Loucy (cell line): ENCODE data around the gene SHC4.

Experiments used
- H2AFZ ChIP-seq: fragments of 200-600 bp; sonication (generic); 2 replicates; pipeline ENCODE4 v1.6.0; 2016; ENCODE audit warnings: antibody characterized with exemption, mild to moderate bottlenecking, low read length, moderate library complexity
- H3F3A ChIP-seq: fragments of 200-600 bp; 2 replicates; pipeline ENCODE4 v1.6.0; 2016; ENCODE audit warnings: antibody characterized with exemption, low read depth, mild to moderate bottlenecking
- H3K27me3 ChIP-seq: fragments of 200-600 bp; sonication (generic); 2 replicates; pipeline ENCODE4 v1.6.1; 2014; ENCODE audit warnings: low read length, mild to moderate bottlenecking; ENCODE audit not compliant: insufficient read depth, poor library complexity, severe bottlenecking
- H3K36me3 ChIP-seq: fragments of 200-600 bp; sonication (generic); 2 replicates; pipeline ENCODE4 v1.6.1; 2016; ENCODE audit warnings: low read length; ENCODE audit not compliant: insufficient read depth
- H3K4me1 ChIP-seq: fragments of 200-600 bp; sonication (generic); 2 replicates; pipeline ENCODE4 v1.5.1; 2014; ENCODE audit warnings: low read length, mild to moderate bottlenecking; ENCODE audit not compliant: insufficient read depth, poor library complexity, severe bottlenecking
- H3K4me2 ChIP-seq: fragments of 200-600 bp; sonication (generic); 2 replicates; pipeline ENCODE4 v1.6.0; 2014; ENCODE audit warnings: antibody characterized with exemption, low read length, low read depth, mild to moderate bottlenecking; ENCODE audit not compliant: poor library complexity, severe bottlenecking
- H3K4me3 ChIP-seq: fragments of 200-600 bp; sonication (generic); 2 replicates; pipeline ENCODE4 v1.5.1; 2014; ENCODE audit warnings: low read length, mild to moderate bottlenecking, mixed read lengths; ENCODE audit not compliant: poor library complexity, severe bottlenecking
- H3K79me2 ChIP-seq: fragments of 200-600 bp; sonication (generic); 2 replicates; pipeline ENCODE4 v1.6.1; 2014; ENCODE audit warnings: low read length; ENCODE audit not compliant: insufficient read depth
- H3K9ac ChIP-seq: fragments of 200-600 bp; sonication (generic); 2 replicates; pipeline ENCODE4 v1.6.0; 2014; ENCODE audit warnings: mild to moderate bottlenecking, low read depth, low read length, moderate library complexity; ENCODE audit not compliant: poor library complexity, severe bottlenecking
- H3K9me2 ChIP-seq: fragments of 200-600 bp; sonication (generic); replicated peaks from 2 replicates; pipeline ENCODE4 v1.6.1; 2016; ENCODE audit warnings: low read depth, low read length, mixed read lengths
- H3K9me3 ChIP-seq: fragments of 200-600 bp; sonication (generic); 2 replicates; pipeline ENCODE4 v1.6.1; 2014; ENCODE audit warnings: mild to moderate bottlenecking, antibody characterized with exemption, low read length, low read depth; ENCODE audit not compliant: insufficient read depth
- H4K20me1 ChIP-seq: fragments of 200-600 bp; sonication (generic); 2 replicates; pipeline ENCODE4 v1.6.0; 2014; ENCODE audit warnings: antibody characterized with exemption, low read length, mild to moderate bottlenecking; ENCODE audit not compliant: insufficient read depth, poor library complexity, severe bottlenecking
- CTCF ChIP-seq: fragments of 200-600 bp; sonication (generic); conservative IDR thresholded peaks from 2 replicates; pipeline ENCODE4 v1.5.1; 2014; ENCODE audit warnings: mild to moderate bottlenecking, antibody characterized with exemption, low read length
- EZH2phosphoT487 ChIP-seq: fragments of 200-600 bp; IDR thresholded peaks from 2 replicates; pipeline ENCODE4 v1.6.1; 2018; ENCODE audit warnings: antibody characterized with exemption, mild to moderate bottlenecking, moderate library complexity, borderline replicate concordance

Gene SHC4

GRCh38 chr15:48896869-48897814, 66.6 kb downstream of the SHC4 start:
- Histone ChIP-seq H2AFZ (peak overlapping the region; percentile 69), H3K4me3 (peak overlapping the region; percentile 65), H3K9ac (peak overlapping the region; percentile 34)

GRCh38 chr15:48893311-48893710, 70.4 kb downstream of the SHC4 start:
- no peak overlapping the region for H3K4me2 ChIP-seq
- H3F3A ChIP-seq: no peaks in the 10 kb centered on the region
- no peak overlapping the region for H3K9ac ChIP-seq
- H3K4me1 ChIP-seq: peaks cover 24% of the 10 kb centered on the region
- H4K20me1 ChIP-seq: no peaks in the 10 kb centered on the region
- no peaks in the 10 kb centered on the region for H3K79me2 ChIP-seq
- H3K9me3 ChIP-seq: no peaks in the 10 kb centered on the region
- H3K27me3 ChIP-seq: no peaks in the 10 kb centered on the region
- no peak overlapping the region for H3K4me3 ChIP-seq
- no peak overlapping the region for H2AFZ ChIP-seq
- TF ChIP-seq CTCF (no peak), EZH2phosphoT487 (no peak)
- no peaks in the 10 kb centered on the region for H3K9me2 ChIP-seq
- H3K36me3 ChIP-seq: no peaks in the 10 kb centered on the region

More at GRCh38 chr15:48896869-48897814, 66.6 kb downstream of the SHC4 start:
- Histone ChIP-seq H3K79me2 (no peaks in the 10 kb centered on the region), H3K9me2 (no peaks in the 10 kb centered on the region), H3K9me3 (no peaks in the 10 kb centered on the region), H3K27me3 (no peaks in the 10 kb centered on the region), H4K20me1 (no peaks in the 10 kb centered on the region), H3K4me1 (peaks cover 42% of the 10 kb centered on the region), H3F3A (no peaks in the 10 kb centered on the region), H3K4me2 (peak overlapping the region; percentile 71), H3K36me3 (no peaks in the 10 kb centered on the region)
- TF ChIP-seq CTCF: no peak; the same call in 1 of the 2 replicates
- no peak for TF ChIP-seq EZH2phosphoT487

- Histone ChIP-seq H3F3A (no peaks in the 10 kb centered on the region), H3K9me3 (no peaks in the 10 kb centered on the region), H3K27me3 (no peaks in the 10 kb centered on the region), H4K20me1 (no peaks in the 10 kb centered on the region), H3K4me3 (no peak overlapping the region), H3K79me2 (no peaks in the 10 kb centered on the region), H3K36me3 (no peaks in the 10 kb centered on the region), H2AFZ (peak overlapping the region; percentile 48; the same call in 1 of the 2 replicates), H3K4me1 (peaks cover 15% of the 10 kb centered on the region), H3K4me2 (no peak overlapping the region), H3K9ac (no peak overlapping the region), H3K9me2 (no peaks in the 10 kb centered on the region)
- TF ChIP-seq CTCF (no peak), EZH2phosphoT487 (no peak)
Measured at GRCh38 chr15:48891232-48891765, 72.4 kb downstream of the SHC4 start.
